Activated CD4-positive, alpha-beta memory T cell treated with anti-CD3 and anti-CD28 coated beads, Interleukin-2, amount 10 ng/mL, durations not matched to agents 7 days and 5 days (primary cell): Measurements from ENCODE around the gene PRKCH. TPM values are rescaled to one million over a fixed set of nuclear protein-coding genes. Genes with fewer than 3 reads are reported as not detected.

Source experiments
- CTCF ChIA-PET: fragments of 350-600 bp; sonication (Branson Sonifier 250); formaldehyde crosslinking; loops from one replicate; lab custom pipeline; 2021; ENCODE audit warnings: antibody characterized with exemption, inconsistent platforms; lab: Charles Lee
- POLR2A ChIA-PET: fragments of 350-600 bp; sonication (Branson Sonifier 250); formaldehyde crosslinking; loops from one replicate; lab custom pipeline; 2021; ENCODE audit warnings: antibody characterized with exemption; lab: Charles Lee
- DNase-seq: peaks from one replicate; pipeline ENCODE4 v3.0.0-alpha.2; 2020
- H3K27ac Mint-ChIP-seq: one replicate; pipeline ENCODE4 v1.8.0; 2021; ENCODE audit warnings: mild to moderate bottlenecking, mixed read lengths
- H3K27me3 Mint-ChIP-seq: one replicate; pipeline ENCODE4 v1.8.0; 2021; ENCODE audit warnings: mixed read lengths
- H3K36me3 Mint-ChIP-seq: one replicate; pipeline ENCODE4 v1.8.0; 2021; ENCODE audit warnings: low read depth, mixed read lengths
- H3K4me1 Mint-ChIP-seq: one replicate; pipeline ENCODE4 v1.8.0; 2021; ENCODE audit warnings: mixed read lengths
- H3K4me3 Mint-ChIP-seq: one replicate; pipeline ENCODE4 v1.8.0; 2021; ENCODE audit warnings: mild to moderate bottlenecking, mixed read lengths
- H3K9me3 Mint-ChIP-seq: one replicate; pipeline ENCODE4 v1.8.0; 2021; ENCODE audit warnings: mixed read lengths
- total RNA-seq, 2 experiments: library from RNA; stranded (reverse); gene quantifications; one replicate each; pipeline ENCODE4 v1.2.3, GENCODE V29; 2021

The PRKCH gene
- total RNA-seq, 2 experiments from 2014 or later = 186 to 195 TPM

- peaks cover 40% of the 10 kb centered on the region for H3K4me1 Mint-ChIP-seq
- no peaks in the 10 kb centered on the region for H3K36me3 Mint-ChIP-seq
- DNase-seq = no peak
- CTCF ChIA-PET = interaction anchor here (0.7 to 1.6 kb wide), 9 partner anchors 10 to 550 kb away, joined by 3 to 4 read pairs (median 4); no protein-coding TSS in a partner anchor
- POLR2A ChIA-PET = interaction anchor here (0.6 to 1.5 kb wide), 2 partner anchors 9 kb away, joined by 3 read pairs; no protein-coding TSS in a partner anchor
- no peak overlapping the region for H3K27ac Mint-ChIP-seq
- H3K9me3 Mint-ChIP-seq = no peaks in the 10 kb centered on the region
- peaks cover 4% of the 10 kb centered on the region for H3K27me3 Mint-ChIP-seq
- no peak overlapping the region for H3K4me3 Mint-ChIP-seq
Observed at GRCh38 chr14:61287196-61287595, 34.2 kb upstream of the PRKCH start.

- H3K36me3 Mint-ChIP-seq = no peaks in the 10 kb centered on the region
- no peak for DNase-seq
- CTCF ChIA-PET = interaction anchor here (1.5 to 2.3 kb wide), 4 partner anchors 8 to 20 kb away, joined by 4 to 9 read pairs (median 5); partner anchors contain the start of gene TMEM30B
- H3K27ac Mint-ChIP-seq = no peak overlapping the region
- H3K9me3 Mint-ChIP-seq = no peaks in the 10 kb centered on the region
- H3K27me3 Mint-ChIP-seq = peaks cover under 1% of the 10 kb centered on the region
- H3K4me1 Mint-ChIP-seq = peaks cover 34% of the 10 kb centered on the region
- POLR2A ChIA-PET = interaction anchor here (1.5 kb wide), 1 partner anchor 8 kb away, joined by 3 read pairs; no protein-coding TSS in a partner anchor
- no peak overlapping the region for H3K4me3 Mint-ChIP-seq
Observed at GRCh38 chr14:61288228-61288627, 33.2 kb upstream of the PRKCH start.

- no peak for DNase-seq
- ChIA-PET CTCF (interaction anchor here (1.5 to 2.3 kb wide), 3 partner anchors 8 to 21 kb away, joined by 4 to 9 read pairs (median 6); partner anchors contain the start of gene TMEM30B), POLR2A (interaction anchor here (1.5 kb wide), 1 partner anchor 7 kb away, joined by 3 read pairs; no protein-coding TSS in a partner anchor)
- Mint-ChIP-seq H3K4me1 (peaks cover 31% of the 10 kb centered on the region), H3K27me3 (no peaks in the 10 kb centered on the region), H3K9me3 (no peaks in the 10 kb centered on the region), H3K27ac (no peak overlapping the region), H3K36me3 (no peaks in the 10 kb centered on the region), H3K4me3 (no peak overlapping the region)
Observed at GRCh38 chr14:61288720-61289119, 32.7 kb upstream of the PRKCH start.

- Mint-ChIP-seq H3K27ac (no peak overlapping the region), H3K36me3 (no peaks in the 10 kb centered on the region), H3K27me3 (no peaks in the 10 kb centered on the region), H3K4me3 (no peak overlapping the region), H3K9me3 (no peaks in the 10 kb centered on the region), H3K4me1 (peaks cover 19% of the 10 kb centered on the region)
- DNase-seq = no peak
- ChIA-PET POLR2A (no interaction called here), CTCF (interaction anchor here (0.7 to 3.7 kb wide), 7 partner anchors 9 to 207 kb away, joined by 3 to 17 read pairs (median 4); partner anchors contain the start of gene TMEM30B)
Observed at GRCh38 chr14:61290701-61291100, 30.7 kb upstream of the PRKCH start.

- ChIA-PET POLR2A (interaction anchor here (0.6 to 1.5 kb wide), 2 partner anchors 8 to 9 kb away, joined by 3 read pairs; no protein-coding TSS in a partner anchor), CTCF (interaction anchor here (0.6 to 2.0 kb wide), 15 partner anchors 9 to 565 kb away, joined by 3 to 11 read pairs (median 4); partner anchors contain the start of genes PRKCH and TMEM30B)
- H3K4me3 Mint-ChIP-seq = no peak overlapping the region
- H3K27ac Mint-ChIP-seq = no peak overlapping the region
- no peak for DNase-seq
- H3K9me3 Mint-ChIP-seq = no peaks in the 10 kb centered on the region
- peaks cover 29% of the 10 kb centered on the region for H3K4me1 Mint-ChIP-seq
- no peaks in the 10 kb centered on the region for H3K27me3 Mint-ChIP-seq
- H3K36me3 Mint-ChIP-seq = no peaks in the 10 kb centered on the region
Observed at GRCh38 chr14:61296151-61296550, 25.2 kb upstream of the PRKCH start.

GRCh38 chr14:61296719-61297502 is 24.5 kb upstream of the PRKCH start:
- Mint-ChIP-seq H3K27me3 (no peaks in the 10 kb centered on the region), H3K27ac (no peak overlapping the region), H3K4me3 (no peak overlapping the region), H3K9me3 (no peaks in the 10 kb centered on the region), H3K4me1 (peaks cover 29% of the 10 kb centered on the region), H3K36me3 (no peaks in the 10 kb centered on the region)
- ChIA-PET POLR2A (interaction anchor here (1.5 kb wide), 1 partner anchor 9 kb away, joined by 3 read pairs; no protein-coding TSS in a partner anchor), CTCF (interaction anchor here (0.6 to 2.0 kb wide), 15 partner anchors 10 to 564 kb away, joined by 3 to 11 read pairs (median 4); partner anchors contain the start of genes PRKCH and TMEM30B)
- DNase-seq = no peak

GRCh38 chr14:61297581-61297980 is 23.8 kb upstream of the PRKCH start:
- H3K9me3 Mint-ChIP-seq = no peaks in the 10 kb centered on the region
- no peaks in the 10 kb centered on the region for H3K36me3 Mint-ChIP-seq
- no peak overlapping the region for H3K4me3 Mint-ChIP-seq
- H3K27me3 Mint-ChIP-seq = no peaks in the 10 kb centered on the region
- ChIA-PET CTCF (interaction anchor here (1.0 to 2.0 kb wide), 4 partner anchors 10 to 158 kb away, joined by 3 to 5 read pairs (median 4); no protein-coding TSS in a partner anchor), POLR2A (interaction anchor here (1.2 kb wide), 1 partner anchor 64 kb away, joined by 3 read pairs; no protein-coding TSS in a partner anchor)
- H3K4me1 Mint-ChIP-seq = peaks cover 29% of the 10 kb centered on the region
- DNase-seq = no peak
- no peak overlapping the region for H3K27ac Mint-ChIP-seq

GRCh38 chr14:61298824-61299223 is 22.6 kb upstream of the PRKCH start:
- Mint-ChIP-seq H3K27ac (no peak overlapping the region), H3K4me1 (peaks cover 29% of the 10 kb centered on the region), H3K36me3 (no peaks in the 10 kb centered on the region), H3K9me3 (no peaks in the 10 kb centered on the region), H3K27me3 (no peaks in the 10 kb centered on the region), H3K4me3 (no peak overlapping the region)
- DNase-seq = no peak
- CTCF ChIA-PET = interaction anchor here (0.7 to 1.7 kb wide), 3 partner anchors 13 to 173 kb away, joined by 3 to 5 read pairs (median 5); no protein-coding TSS in a partner anchor
- POLR2A ChIA-PET = interaction anchor here (1.2 kb wide), 1 partner anchor 63 kb away, joined by 3 read pairs; no protein-coding TSS in a partner anchor

GRCh38 chr14:61300209-61300608 is 21.2 kb upstream of the PRKCH start:
- Mint-ChIP-seq H3K4me1 (peaks cover 29% of the 10 kb centered on the region), H3K27ac (no peak overlapping the region), H3K27me3 (no peaks in the 10 kb centered on the region), H3K4me3 (no peak overlapping the region), H3K36me3 (peaks cover 2% of the 10 kb centered on the region), H3K9me3 (no peaks in the 10 kb centered on the region)
- CTCF ChIA-PET = no interaction called here
- POLR2A ChIA-PET = no interaction called here
- no peak for DNase-seq

- ChIA-PET CTCF (no interaction called here), POLR2A (no interaction called here)
- H3K36me3 Mint-ChIP-seq = peaks cover 5% of the 10 kb centered on the region
- H3K9me3 Mint-ChIP-seq = no peaks in the 10 kb centered on the region
- no peak for DNase-seq
- H3K4me1 Mint-ChIP-seq = peaks cover 29% of the 10 kb centered on the region
- H3K4me3 Mint-ChIP-seq = no peak overlapping the region
- no peak overlapping the region for H3K27ac Mint-ChIP-seq
- no peaks in the 10 kb centered on the region for H3K27me3 Mint-ChIP-seq
Observed at GRCh38 chr14:61300754-61301153, 20.6 kb upstream of the PRKCH start.

GRCh38 chr14:61304688-61305087 is 16.7 kb upstream of the PRKCH start:
- H3K4me3 Mint-ChIP-seq = no peak overlapping the region
- H3K4me1 Mint-ChIP-seq = peaks cover 9% of the 10 kb centered on the region
- peaks cover 17% of the 10 kb centered on the region for H3K36me3 Mint-ChIP-seq
- CTCF ChIA-PET = interaction anchor here (0.9 kb wide), 1 partner anchor 24 kb away, joined by 5 read pairs; the partner anchor contains the start of gene TMEM30B
- H3K27me3 Mint-ChIP-seq = no peaks in the 10 kb centered on the region
- H3K9me3 Mint-ChIP-seq = peaks cover 10% of the 10 kb centered on the region
- no peak for DNase-seq
- no peak overlapping the region for H3K27ac Mint-ChIP-seq
- POLR2A ChIA-PET = interaction anchor here (0.8 to 1.6 kb wide), 2 partner anchors 18 to 99 kb away, joined by 4 read pairs; no protein-coding TSS in a partner anchor

GRCh38 chr14:61308198-61308597 is 13.2 kb upstream of the PRKCH start:
- ChIA-PET CTCF (interaction anchor here (1.1 kb wide), 1 partner anchor 15 kb away, joined by 3 read pairs; no protein-coding TSS in a partner anchor), POLR2A (no interaction called here)
- Mint-ChIP-seq H3K4me1 (peaks cover 5% of the 10 kb centered on the region), H3K4me3 (no peak overlapping the region), H3K9me3 (peaks cover 28% of the 10 kb centered on the region), H3K27ac (no peak overlapping the region), H3K36me3 (peaks cover 34% of the 10 kb centered on the region), H3K27me3 (no peaks in the 10 kb centered on the region)
- DNase-seq = no peak
